ENCODE measurements around the gene FAM227B.

- no peak for TF ChIP-seq CTCF (IDR thresholded peaks at IDR 0.05; ENCODE audit: low read length)
- TF ChIP-seq EZH2 (IDR thresholded peaks at IDR 0.05; ENCODE audit: borderline replicate concordance, low read length) = no peak
Observed at GRCh38 chr15:49441816-49442215, 178.8 kb downstream of the FAM227B start.

Data from OCI-LY1 (cell line).